Gastroesophageal sphincter (tissue), 3 donors: ENCODE data around the gene RB1.

Experiments used
- CTCF ChIP-seq, 4 experiments: fragments of 200-600 bp in 2 of 4; fragments of 450-650 bp in 2 of 4; sonication (generic) in 1 of 4; IDR thresholded peaks; one replicate each; pipeline ENCODE4 v1.5.1; 2017 to 2019; ENCODE audit warnings: antibody characterized with exemption in 4 of 4, mild to moderate bottlenecking in 2 of 4, moderate library complexity in 2 of 4
- EP300 ChIP-seq: sonication (generic); formaldehyde crosslinking; IDR thresholded peaks from one replicate; pipeline ENCODE4 v1.6.1; 2017; ENCODE audit warnings: antibody characterized with exemption, mild to moderate bottlenecking
- POLR2A ChIP-seq, 2 donors: fragments of 450-650 bp; IDR thresholded peaks; one replicate each; pipeline ENCODE4 v1.6.1; 2017; ENCODE audit warnings: antibody characterized with exemption in 2 of 2, mild to moderate bottlenecking in 2 of 2, moderate library complexity in 1 of 2
- POLR2AphosphoS5 ChIP-seq: sonication (generic); formaldehyde crosslinking; IDR thresholded peaks from one replicate; pipeline ENCODE4 v1.6.1; 2017; ENCODE audit warnings: antibody characterized with exemption

DNA sequence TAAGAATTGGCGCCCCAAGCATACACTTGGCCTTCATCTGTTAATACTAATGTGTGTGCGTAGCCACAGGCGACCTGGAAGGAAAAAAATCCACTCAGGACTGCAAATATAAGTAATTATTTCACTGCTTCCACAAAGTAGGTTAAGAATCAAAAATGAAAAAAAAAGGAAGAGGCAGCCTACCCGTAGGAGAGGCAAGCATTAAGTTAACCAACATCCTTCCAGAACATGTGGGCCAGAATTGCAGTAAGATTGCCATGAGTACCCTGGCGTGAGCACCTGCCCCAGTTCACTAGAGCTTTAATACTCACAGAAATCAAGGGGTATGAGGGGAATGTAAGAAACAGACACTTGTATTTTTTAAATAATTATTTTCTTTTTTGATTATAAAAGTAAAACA, 207.1 kb downstream of the RB1 start:
- TF ChIP-seq POLR2A (IDR thresholded peaks at IDR 0.05) (no peak), CTCF (IDR thresholded peaks at IDR 0.05) (no peak), EP300 (no peak), POLR2AphosphoS5 (no peak)
